Activated CD8-positive, alpha-beta T cell treated with anti-CD3 and anti-CD28 coated beads for 36 hours (primary cell): ENCODE results near the gene RTP5. TPM values are rescaled to one million over a fixed set of nuclear protein-coding genes. Genes with fewer than 3 reads are reported as not detected.

Experiments
- ATAC-seq: fragments of 200-7000 bp; cut with Tn5 transposase; one replicate; pipeline ENCODE4 v1.10.0; 2021; ENCODE audit warnings: mild to moderate bottlenecking, moderate library complexity
- CTCF ChIA-PET: fragments of 350-600 bp; sonication (Branson Sonifier 250); formaldehyde crosslinking; loops from one replicate; lab custom pipeline; 2021; ENCODE audit warnings: antibody characterized with exemption; lab: Charles Lee
- POLR2A ChIA-PET: fragments of 350-600 bp; sonication (Branson Sonifier 250); formaldehyde crosslinking; loops from one replicate; lab custom pipeline; 2021; ENCODE audit warnings: antibody characterized with exemption; lab: Charles Lee
- DNase-seq: peaks from one replicate; pipeline ENCODE4 v3.0.0-alpha.2; 2020
- H3K27ac Mint-ChIP-seq: one replicate; pipeline ENCODE4 v1.8.0; 2021; ENCODE audit warnings: mild to moderate bottlenecking, mixed read lengths
- H3K27me3 Mint-ChIP-seq: one replicate; pipeline ENCODE4 v1.8.0; 2021; ENCODE audit warnings: mixed read lengths
- H3K36me3 Mint-ChIP-seq: one replicate; pipeline ENCODE4 v1.8.0; 2021; ENCODE audit warnings: low read depth, mixed read lengths
- H3K4me1 Mint-ChIP-seq: one replicate; pipeline ENCODE4 v1.8.0; 2021; ENCODE audit warnings: low read depth, mixed read lengths
- H3K4me3 Mint-ChIP-seq: one replicate; pipeline ENCODE4 v1.8.0; 2021; ENCODE audit warnings: mild to moderate bottlenecking, moderate library complexity, mixed read lengths
- H3K9me3 Mint-ChIP-seq: one replicate; pipeline ENCODE4 v1.8.0; 2021; ENCODE audit warnings: mixed read lengths
- intact Hi-C: fragments of 100-400 bp; cut with micrococcal nuclease; formaldehyde crosslinking; loops from one replicate; pipeline ENCODE4 v1.10.0; 2022
- total RNA-seq, 2 experiments: library from RNA; stranded (reverse); gene quantifications; one replicate each; pipeline ENCODE4 v1.2.3, GENCODE V29; 2021
- TF ChIP-seq, protein P1 (sequence below): fragments of 200-600 bp; IDR thresholded peaks from one replicate; pipeline ENCODE4 v1.8.0; 2022; ENCODE audit warnings: antibody characterized with exemption, mild to moderate bottlenecking

The RTP5 gene
- total RNA-seq, 2 experiments from 2014 or later: 0.22 to 0.29 TPM

DNA sequence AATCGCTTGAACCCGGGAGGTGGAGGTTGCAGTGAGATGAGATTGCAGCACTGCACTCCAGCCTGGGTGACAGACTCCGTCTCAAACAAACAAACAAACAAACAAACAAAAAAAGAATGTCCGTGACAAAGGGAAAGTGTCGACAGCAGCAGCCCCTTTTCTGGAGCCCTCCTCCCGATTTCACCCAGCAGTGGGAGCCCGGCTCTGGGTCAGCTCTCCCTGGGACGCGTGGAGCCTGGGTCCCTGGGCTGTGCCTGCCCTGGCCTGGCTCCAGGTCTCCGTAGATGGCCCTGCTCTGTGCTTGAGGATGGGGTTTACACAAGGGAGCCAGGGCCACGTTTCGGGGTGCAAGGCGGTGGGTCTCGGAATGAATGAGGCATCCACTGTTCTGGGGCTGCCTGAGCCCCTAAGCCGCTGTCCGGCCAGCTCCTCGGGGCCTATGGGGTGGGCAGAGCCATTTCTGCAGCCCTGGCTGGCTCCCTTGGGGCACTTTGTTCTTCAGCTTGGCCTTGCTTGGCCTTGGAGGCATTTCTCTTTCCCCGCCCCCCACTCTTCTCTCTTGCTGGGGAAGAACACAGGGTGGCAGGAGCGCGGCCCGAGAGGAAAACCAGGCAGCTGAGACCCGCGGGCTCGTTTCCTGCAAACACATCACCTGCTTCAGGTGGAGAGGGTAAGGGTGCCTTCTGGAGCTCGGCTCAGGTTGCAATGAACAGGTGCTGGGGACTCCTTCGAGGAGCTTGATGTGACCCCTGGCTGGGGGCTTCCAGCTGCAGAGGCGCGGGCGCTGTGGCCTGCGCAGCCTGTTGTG lies 29.1 kb downstream of the RTP5 start:
- Mint-ChIP-seq H3K36me3 (peaks cover 9% of the 10 kb centered on the region), H3K27me3 (peaks cover 2% of the 10 kb centered on the region), H3K9me3 (peaks cover 2% of the 10 kb centered on the region), H3K4me3 (no peak overlapping the region), H3K27ac (no peak overlapping the region), H3K4me1 (peaks cover 2% of the 10 kb centered on the region)
- ChIA-PET CTCF (no interaction called here), POLR2A (no interaction called here)
- DNase-seq: no peak
- TF ChIP-seq, protein P1, sequence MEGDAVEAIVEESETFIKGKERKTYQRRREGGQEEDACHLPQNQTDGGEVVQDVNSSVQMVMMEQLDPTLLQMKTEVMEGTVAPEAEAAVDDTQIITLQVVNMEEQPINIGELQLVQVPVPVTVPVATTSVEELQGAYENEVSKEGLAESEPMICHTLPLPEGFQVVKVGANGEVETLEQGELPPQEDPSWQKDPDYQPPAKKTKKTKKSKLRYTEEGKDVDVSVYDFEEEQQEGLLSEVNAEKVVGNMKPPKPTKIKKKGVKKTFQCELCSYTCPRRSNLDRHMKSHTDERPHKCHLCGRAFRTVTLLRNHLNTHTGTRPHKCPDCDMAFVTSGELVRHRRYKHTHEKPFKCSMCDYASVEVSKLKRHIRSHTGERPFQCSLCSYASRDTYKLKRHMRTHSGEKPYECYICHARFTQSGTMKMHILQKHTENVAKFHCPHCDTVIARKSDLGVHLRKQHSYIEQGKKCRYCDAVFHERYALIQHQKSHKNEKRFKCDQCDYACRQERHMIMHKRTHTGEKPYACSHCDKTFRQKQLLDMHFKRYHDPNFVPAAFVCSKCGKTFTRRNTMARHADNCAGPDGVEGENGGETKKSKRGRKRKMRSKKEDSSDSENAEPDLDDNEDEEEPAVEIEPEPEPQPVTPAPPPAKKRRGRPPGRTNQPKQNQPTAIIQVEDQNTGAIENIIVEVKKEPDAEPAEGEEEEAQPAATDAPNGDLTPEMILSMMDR: no peak
- ATAC-seq: no peak
- intact Hi-C loops: no loop called here

DNA sequence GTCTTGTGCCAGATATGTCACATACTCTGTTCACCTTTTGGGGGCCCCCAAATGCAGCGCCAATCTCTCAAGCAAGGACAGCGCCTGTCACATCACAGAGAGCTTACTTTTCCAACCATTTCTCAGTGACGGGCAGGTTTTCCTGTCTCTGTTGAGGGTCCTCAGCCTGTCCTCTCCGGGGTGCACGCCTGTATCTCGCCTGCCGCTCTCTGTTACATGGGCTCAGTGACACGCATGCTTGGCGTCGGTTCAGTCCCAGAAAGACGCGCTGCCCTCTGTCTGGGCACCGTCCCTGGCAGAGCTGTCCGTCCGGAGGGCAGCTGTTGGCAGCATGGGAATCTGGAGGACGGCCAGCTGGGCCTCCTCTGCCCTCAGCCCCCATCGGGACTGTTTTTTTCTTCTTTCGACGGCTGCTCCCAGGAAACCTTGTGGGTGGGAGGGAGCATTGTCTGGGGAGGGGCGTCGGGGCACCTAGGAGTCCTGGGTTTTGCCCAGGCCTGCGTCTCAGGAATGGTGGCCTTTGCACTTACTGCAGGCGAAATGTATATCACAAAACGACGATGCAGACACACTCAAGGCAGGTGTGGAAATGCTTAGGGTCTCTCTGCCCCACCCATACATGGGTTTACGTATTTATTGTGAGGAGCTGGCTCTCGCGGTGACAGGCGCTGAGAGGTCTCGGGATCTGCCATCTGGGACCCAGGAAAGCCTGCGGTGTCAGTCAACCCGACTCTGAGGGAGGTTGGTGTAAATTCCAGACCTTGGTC lies 30.9 kb downstream of the RTP5 start:
- no peak for ATAC-seq
- Mint-ChIP-seq H3K9me3 (peaks cover 2% of the 10 kb centered on the region), H3K27me3 (peaks cover 2% of the 10 kb centered on the region), H3K4me1 (peaks cover 2% of the 10 kb centered on the region), H3K27ac (no peak overlapping the region), H3K36me3 (peaks cover 9% of the 10 kb centered on the region), H3K4me3 (no peak overlapping the region)
- DNase-seq: no peak
- ChIA-PET POLR2A (no interaction called here), CTCF (no interaction called here)
- intact Hi-C loops: no loop called here
- TF ChIP-seq, protein P1: no peak

DNA sequence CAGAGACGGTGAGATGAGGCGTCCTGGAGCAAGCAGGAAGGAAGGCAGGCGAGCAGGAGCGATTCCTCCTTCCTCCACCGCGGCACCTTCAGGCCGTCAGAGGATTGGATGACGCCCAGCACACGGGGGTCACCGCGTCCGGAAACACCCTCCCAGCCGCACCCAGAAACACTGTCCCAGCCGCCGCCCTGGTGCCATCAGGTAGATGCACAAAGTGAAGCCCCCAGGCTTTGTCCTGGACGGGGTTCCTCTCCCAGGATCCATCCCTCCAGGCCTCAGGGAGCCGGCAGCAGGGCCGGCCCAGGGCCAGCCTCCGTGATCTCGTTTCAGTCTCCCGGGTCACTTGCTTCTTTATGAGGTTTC lies 31.5 kb downstream of the RTP5 start:
- H3K27me3 Mint-ChIP-seq: peaks cover 2% of the 10 kb centered on the region
- H3K9me3 Mint-ChIP-seq: peaks cover 2% of the 10 kb centered on the region
- POLR2A ChIA-PET: no interaction called here
- intact Hi-C loops: no loop called here
- no peak overlapping the region for H3K27ac Mint-ChIP-seq
- no peak for ATAC-seq
- no peak overlapping the region for H3K4me3 Mint-ChIP-seq
- H3K4me1 Mint-ChIP-seq: peaks cover 2% of the 10 kb centered on the region
- H3K36me3 Mint-ChIP-seq: peaks cover 7% of the 10 kb centered on the region
- CTCF ChIA-PET: no interaction called here
- TF ChIP-seq, protein P1: no peak
- no peak for DNase-seq

DNA sequence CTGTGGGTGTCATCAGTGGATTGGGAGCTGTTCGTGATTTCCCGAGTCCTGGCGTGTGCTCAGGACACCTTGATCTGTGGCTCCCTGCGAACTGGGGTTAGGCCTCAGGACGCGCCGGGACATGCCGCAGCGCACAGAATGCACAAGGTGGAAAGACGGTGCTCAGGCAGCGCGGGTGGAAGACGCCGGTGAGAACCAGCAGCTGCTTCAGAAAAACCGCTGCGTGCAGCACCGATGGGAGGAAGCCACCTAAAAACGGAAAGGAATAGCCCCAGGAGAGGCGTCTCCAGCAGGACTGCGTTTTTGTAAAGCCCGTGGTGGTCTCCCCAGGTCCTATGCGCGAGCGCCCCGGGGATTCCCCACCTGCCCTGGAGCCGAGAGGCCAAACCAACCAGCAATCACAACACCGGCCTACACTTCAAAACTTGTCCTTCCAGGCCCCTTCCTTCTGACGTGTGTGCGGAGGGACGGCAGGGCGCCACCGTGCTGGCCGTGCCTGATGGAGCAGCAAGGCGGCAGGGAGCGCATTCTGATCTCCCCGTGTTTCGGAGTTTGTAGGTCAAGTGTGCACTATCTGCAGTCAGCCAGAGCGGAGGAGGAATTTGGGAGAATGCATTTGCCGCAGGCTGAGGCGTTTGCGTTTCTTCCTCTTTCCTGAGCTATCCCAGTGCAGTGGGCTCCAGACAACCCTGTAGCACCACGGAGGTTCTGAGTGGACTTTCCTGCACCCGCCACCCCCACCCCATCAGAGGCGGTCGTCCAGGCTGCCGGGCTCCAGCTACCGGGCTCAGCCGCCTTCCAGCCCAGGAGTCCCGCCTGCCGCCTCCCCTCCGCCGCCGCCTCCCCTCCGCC lies 32.2 kb downstream of the RTP5 start:
- H3K36me3 Mint-ChIP-seq: peaks cover 5% of the 10 kb centered on the region
- CTCF ChIA-PET: no interaction called here
- H3K4me1 Mint-ChIP-seq: no peaks in the 10 kb centered on the region
- no peak overlapping the region for H3K4me3 Mint-ChIP-seq
- POLR2A ChIA-PET: no interaction called here
- ATAC-seq (no peak), DNase-seq (no peak)
- intact Hi-C loops: no loop called here
- TF ChIP-seq, protein P1: no peak
- no peaks in the 10 kb centered on the region for H3K27me3 Mint-ChIP-seq
- no peaks in the 10 kb centered on the region for H3K9me3 Mint-ChIP-seq
- no peak overlapping the region for H3K27ac Mint-ChIP-seq
